ENCODE measurements around the gene PPP1R7. TPM values are rescaled to one million over a fixed set of nuclear protein-coding genes. Genes with fewer than 3 reads are reported as not detected.

PPP1R7 gene
- total RNA-seq, 1 experiment from 2014 or later, result 49.1 TPM

DNA sequence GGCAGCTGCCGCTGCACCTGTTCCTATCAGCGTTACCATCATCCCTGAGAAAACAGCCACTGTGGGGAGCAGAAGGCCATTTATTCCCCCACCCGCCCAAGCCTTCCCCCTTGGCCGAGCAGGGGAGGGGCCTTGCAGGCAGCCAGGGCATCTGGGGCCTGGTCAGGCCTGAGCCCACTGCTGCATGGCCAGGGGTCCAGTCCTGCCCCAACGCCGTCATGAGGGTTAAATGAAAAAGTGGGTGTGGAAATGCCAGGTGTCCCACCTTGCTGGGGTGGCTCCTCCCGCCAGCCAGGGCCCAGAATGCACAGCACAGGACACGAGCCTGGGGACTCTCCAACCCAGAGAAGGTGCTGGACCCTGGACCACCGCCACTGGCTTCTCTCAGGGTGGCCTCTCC is 52.4 kb downstream of the PPP1R7 start:
- TF ChIP-seq, protein P1, sequence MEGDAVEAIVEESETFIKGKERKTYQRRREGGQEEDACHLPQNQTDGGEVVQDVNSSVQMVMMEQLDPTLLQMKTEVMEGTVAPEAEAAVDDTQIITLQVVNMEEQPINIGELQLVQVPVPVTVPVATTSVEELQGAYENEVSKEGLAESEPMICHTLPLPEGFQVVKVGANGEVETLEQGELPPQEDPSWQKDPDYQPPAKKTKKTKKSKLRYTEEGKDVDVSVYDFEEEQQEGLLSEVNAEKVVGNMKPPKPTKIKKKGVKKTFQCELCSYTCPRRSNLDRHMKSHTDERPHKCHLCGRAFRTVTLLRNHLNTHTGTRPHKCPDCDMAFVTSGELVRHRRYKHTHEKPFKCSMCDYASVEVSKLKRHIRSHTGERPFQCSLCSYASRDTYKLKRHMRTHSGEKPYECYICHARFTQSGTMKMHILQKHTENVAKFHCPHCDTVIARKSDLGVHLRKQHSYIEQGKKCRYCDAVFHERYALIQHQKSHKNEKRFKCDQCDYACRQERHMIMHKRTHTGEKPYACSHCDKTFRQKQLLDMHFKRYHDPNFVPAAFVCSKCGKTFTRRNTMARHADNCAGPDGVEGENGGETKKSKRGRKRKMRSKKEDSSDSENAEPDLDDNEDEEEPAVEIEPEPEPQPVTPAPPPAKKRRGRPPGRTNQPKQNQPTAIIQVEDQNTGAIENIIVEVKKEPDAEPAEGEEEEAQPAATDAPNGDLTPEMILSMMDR (IDR thresholded peaks at IDR 0.05), result no peak
- TF ChIP-seq, protein P2, sequence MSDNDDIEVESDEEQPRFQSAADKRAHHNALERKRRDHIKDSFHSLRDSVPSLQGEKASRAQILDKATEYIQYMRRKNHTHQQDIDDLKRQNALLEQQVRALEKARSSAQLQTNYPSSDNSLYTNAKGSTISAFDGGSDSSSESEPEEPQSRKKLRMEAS (CRISPR knock-in tag; IDR thresholded peaks at IDR 0.05), result no peak
- TF ChIP-seq ZNF317 (CRISPR knock-in tag; IDR thresholded peaks at IDR 0.05; ENCODE audit: borderline replicate concordance, low read depth), result no peak
- no peak for TF ChIP-seq SMAD3 (CRISPR knock-in tag; IDR thresholded peaks at IDR 0.05; ENCODE audit: borderline replicate concordance)
- no peak for TF ChIP-seq ZNF423 (CRISPR knock-in tag; IDR thresholded peaks at IDR 0.05)
- TF ChIP-seq ZNF263 (CRISPR knock-in tag; IDR thresholded peaks at IDR 0.05; ENCODE audit: low read depth), result no peak
- TF ChIP-seq GTF2I (CRISPR knock-in tag; conservative IDR thresholded peaks at IDR 0.05), result no peak
- TF ChIP-seq, protein P3, sequence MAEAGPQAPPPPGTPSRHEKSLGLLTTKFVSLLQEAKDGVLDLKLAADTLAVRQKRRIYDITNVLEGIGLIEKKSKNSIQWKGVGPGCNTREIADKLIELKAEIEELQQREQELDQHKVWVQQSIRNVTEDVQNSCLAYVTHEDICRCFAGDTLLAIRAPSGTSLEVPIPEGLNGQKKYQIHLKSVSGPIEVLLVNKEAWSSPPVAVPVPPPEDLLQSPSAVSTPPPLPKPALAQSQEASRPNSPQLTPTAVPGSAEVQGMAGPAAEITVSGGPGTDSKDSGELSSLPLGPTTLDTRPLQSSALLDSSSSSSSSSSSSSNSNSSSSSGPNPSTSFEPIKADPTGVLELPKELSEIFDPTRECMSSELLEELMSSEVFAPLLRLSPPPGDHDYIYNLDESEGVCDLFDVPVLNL (CRISPR knock-in tag; IDR thresholded peaks at IDR 0.05; ENCODE audit: borderline replicate concordance, low read depth), result no peak
- TF ChIP-seq USF2 (CRISPR knock-in tag; IDR thresholded peaks at IDR 0.05), result no peak
- DNase-seq (ENCODE audit: low spot score), result no peak
- H3K36me3 Mint-ChIP-seq, result no peaks in the 10 kb centered on the region
- 0 out of 2 replicates have a peak, but pooled peaks cover 3% of the 10 kb centered on the region for H3K4me1 Mint-ChIP-seq
- no peak overlapping the region for H3K4me3 Mint-ChIP-seq
- no peak for ATAC-seq
- no peaks in the 10 kb centered on the region for H3K27me3 Mint-ChIP-seq (ENCODE audit: low read depth)
- CTCF ChIA-PET, result interaction anchor here (1.8 kb wide), 1 partner anchor 124 kb away, joined by 4 read pairs; no protein-coding TSS in a partner anchor
- POLR2A ChIA-PET, result no interaction called here
- H3K9me3 Mint-ChIP-seq, result no peaks in the 10 kb centered on the region
- H3K27ac Mint-ChIP-seq, result no peak overlapping the region

DNA sequence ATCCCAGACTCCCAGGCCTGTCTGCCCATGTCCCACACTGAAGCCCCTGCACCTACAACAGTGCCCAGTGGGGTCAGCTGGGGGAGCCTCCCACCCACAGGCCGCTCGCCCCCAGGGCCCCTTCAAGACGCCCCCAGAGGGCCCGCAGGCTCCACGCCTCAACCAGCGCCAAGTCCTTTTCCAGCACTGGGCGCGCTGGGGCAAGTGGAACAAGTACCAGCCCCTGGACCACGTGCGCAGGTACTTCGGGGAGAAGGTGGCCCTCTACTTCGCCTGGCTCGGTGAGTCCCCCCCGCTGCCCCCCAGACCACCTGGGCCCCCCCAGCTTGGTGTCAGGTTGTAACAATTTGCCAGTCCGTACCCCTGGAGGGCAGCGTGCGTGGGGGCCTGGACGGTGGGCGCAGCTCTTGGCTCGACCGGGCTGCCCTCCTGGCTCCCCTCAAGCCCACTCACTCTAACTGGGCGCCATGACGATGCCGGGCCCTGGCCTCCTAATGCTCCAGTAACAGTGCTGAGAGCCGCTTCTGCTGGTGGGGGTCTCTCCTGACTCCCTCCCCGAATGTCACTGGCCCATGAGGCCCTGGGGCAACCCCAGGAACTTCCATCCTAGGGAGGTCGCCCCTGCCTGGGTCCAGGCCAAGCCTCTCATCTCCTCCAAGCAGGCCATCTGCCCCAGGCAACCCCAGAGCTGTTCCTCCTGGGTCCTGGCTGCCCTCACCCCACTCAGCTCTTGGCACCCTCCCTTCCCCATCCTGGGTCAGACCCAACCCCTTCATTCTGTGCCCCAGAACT is 53.1 kb downstream of the PPP1R7 start:
- ATAC-seq (no peak), DNase-seq (ENCODE audit: low spot score) (no peak)
- no peak overlapping the region for H3K27ac Mint-ChIP-seq
- POLR2A ChIA-PET, result no interaction called here
- 0 out of 2 replicates have a peak, but pooled peaks cover 3% of the 10 kb centered on the region for H3K4me1 Mint-ChIP-seq
- H3K36me3 Mint-ChIP-seq, result no peaks in the 10 kb centered on the region
- TF ChIP-seq ZNF138 (CRISPR knock-in tag; conservative IDR thresholded peaks at IDR 0.05) (no peak), TCF7 (CRISPR knock-in tag; IDR thresholded peaks at IDR 0.05; ENCODE audit: low read depth) (no peak), ZNF263 (CRISPR knock-in tag; IDR thresholded peaks at IDR 0.05; ENCODE audit: low read depth) (no peak), AFF4 (CRISPR knock-in tag; IDR thresholded peaks at IDR 0.05; ENCODE audit: borderline replicate concordance) (no peak)
- TF ChIP-seq, protein P4, sequence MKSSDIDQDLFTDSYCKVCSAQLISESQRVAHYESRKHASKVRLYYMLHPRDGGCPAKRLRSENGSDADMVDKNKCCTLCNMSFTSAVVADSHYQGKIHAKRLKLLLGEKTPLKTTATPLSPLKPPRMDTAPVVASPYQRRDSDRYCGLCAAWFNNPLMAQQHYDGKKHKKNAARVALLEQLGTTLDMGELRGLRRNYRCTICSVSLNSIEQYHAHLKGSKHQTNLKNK (CRISPR knock-in tag; IDR thresholded peaks at IDR 0.05), result no peak
- H3K9me3 Mint-ChIP-seq, result no peaks in the 10 kb centered on the region
- H3K4me3 Mint-ChIP-seq, result no peak overlapping the region
- no peaks in the 10 kb centered on the region for H3K27me3 Mint-ChIP-seq (ENCODE audit: low read depth)
- CTCF ChIA-PET, result interaction anchor here (1.8 kb wide), 1 partner anchor 125 kb away, joined by 4 read pairs; no protein-coding TSS in a partner anchor

Measured in WTC11 (cell line).